MG63 (cell line): ENCODE results near the gene ANKRD34C. TPM values are rescaled to one million over a fixed set of nuclear protein-coding genes. Genes with fewer than 3 reads are reported as not detected.

ENCODE experiments used
- DNase-seq: peaks from one replicate; pipeline ENCODE4 v3.0.0-alpha.2; 2020
- H3K27me3 ChIP-seq: fragments of 250-450 bp; sonication (Bioruptor Pico); 2 replicates; pipeline ENCODE4 v1.5.1; 2020; ENCODE audit warnings: mild to moderate bottlenecking, moderate library complexity
- H3K36me3 ChIP-seq: fragments of 250-450 bp; sonication (Bioruptor Pico); 2 replicates; pipeline ENCODE4 v1.5.1; 2020; ENCODE audit warnings: mild to moderate bottlenecking, moderate library complexity
- H3K4me3 ChIP-seq: fragments of 250-450 bp; sonication (Bioruptor Pico); 2 replicates; pipeline ENCODE4 v1.5.1; 2020; ENCODE audit warnings: mild to moderate bottlenecking, moderate library complexity
- H3K9me3 ChIP-seq: fragments of 250-450 bp; sonication (Bioruptor Pico); 2 replicates; pipeline ENCODE4 v1.5.1; 2020; ENCODE audit warnings: mild to moderate bottlenecking, moderate library complexity
- total RNA-seq: library from RNA; depleted of rRNA; stranded (reverse); fragments of >200 nt; shearing (Covaris generic); gene quantifications from 2 replicates; pipeline ENCODE4 v1.2.3, GENCODE V29; 2014; ENCODE audit warnings: low replicate concordance; rRNA removed

The ANKRD34C gene
- total RNA-seq = not detected in 2 replicates

DNA sequence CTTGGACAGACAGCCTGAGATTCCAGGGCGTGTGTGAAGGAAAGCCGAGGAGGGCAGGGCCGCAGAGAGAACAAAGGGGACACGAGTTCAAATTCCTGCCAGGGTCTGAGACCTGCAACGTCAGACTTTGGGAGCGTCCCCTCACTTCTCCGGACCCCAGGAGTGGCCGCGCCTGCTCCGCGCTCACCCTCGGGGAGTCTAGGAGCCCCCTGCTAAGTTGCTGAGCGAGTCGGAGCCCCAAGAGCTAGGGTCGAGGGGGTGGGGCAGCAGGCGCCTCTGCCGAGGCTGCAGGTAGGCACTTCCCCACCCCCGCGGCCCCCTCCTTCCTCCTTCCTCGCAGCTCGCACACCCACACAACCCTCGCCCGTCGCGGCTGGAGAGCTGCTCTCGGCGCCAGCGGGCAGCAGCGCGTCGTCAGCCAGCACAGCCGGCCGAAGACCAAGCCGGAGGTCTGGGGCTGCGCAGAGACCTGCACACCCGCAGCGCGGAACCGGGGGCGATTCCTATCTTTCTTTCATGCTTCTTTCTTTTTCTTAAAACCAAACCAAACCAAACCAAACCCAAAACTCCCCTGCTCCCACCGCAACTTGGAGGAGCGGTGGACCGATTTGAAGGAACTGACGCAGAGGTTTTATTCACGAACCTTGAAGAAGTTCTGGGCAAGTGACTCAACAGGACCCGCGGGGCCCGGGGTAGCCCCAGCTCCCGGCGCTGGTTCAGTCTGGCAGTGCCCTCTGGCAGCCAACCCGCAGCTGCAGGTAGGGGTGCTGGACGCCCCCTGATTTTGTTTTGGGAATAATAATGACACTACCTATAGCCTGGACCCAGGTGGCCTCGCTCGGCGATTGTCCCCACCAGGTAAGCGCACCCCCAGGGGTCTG lies at the start of gene ANKRD34C:
TSS of gene ANKRD34C (plus strand) at position 352 of the 881 bp plus-strand sequence. CDS start 10,563 bp downstream, outside the sequence.
- H3K4me3 ChIP-seq = no peak within 1 kb of the TSS
- DNase-seq = no peak
- peaks cover 50% of the 10 kb centered on the region for H3K27me3 ChIP-seq
- no peaks in the 10 kb centered on the region for H3K36me3 ChIP-seq
- H3K9me3 ChIP-seq = peaks cover 3% of the 10 kb centered on the region; the same call in 1 of the 2 replicates

DNA sequence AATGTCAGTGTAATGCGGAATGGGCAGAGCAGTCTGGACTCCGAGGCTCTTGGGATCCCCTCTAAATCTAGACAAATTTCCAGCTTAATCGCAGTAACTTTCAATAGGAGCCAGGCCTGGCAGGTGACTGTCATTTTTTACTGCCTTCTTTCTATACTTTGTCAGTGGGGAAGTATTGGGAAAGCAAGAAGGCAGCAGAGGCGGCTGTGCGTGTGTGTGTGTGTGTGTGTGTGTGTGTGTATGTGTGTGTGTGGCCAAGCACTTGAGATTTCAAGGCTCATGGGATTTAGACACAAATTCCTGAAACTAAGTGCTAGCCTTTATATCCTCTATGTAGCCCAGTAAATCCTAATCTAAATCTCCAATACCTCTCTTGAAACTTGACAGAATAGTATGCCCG lies 49.3 kb upstream of the ANKRD34C start:
- Histone ChIP-seq H3K4me3 (no peak overlapping the region), H3K9me3 (peaks cover 6% of the 10 kb centered on the region), H3K36me3 (no peaks in the 10 kb centered on the region), H3K27me3 (peaks cover 3% of the 10 kb centered on the region; the same call in 1 of the 2 replicates)
- no peak for DNase-seq

DNA sequence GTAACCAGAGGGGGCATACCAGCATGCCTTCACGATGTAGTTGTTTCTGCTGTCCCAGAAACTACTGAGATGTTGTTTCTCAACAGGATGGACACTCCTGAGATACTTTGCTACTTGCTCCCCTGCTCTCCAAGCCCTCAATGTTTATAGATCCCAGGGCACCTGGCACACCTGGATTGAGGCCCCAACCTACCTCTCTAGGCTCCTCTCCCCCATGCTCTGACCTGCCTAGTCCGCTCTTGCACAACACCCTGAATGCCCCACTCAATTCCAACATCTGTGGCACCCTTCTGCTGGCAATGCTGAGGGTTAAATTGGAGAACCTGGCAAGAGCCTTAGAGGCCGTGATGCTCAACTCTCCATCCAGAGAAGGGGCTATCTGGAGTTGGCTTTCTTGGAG lies 42.5 kb upstream of the ANKRD34C start:
- no peak overlapping the region for H3K4me3 ChIP-seq
- no peaks in the 10 kb centered on the region for H3K36me3 ChIP-seq

DNA sequence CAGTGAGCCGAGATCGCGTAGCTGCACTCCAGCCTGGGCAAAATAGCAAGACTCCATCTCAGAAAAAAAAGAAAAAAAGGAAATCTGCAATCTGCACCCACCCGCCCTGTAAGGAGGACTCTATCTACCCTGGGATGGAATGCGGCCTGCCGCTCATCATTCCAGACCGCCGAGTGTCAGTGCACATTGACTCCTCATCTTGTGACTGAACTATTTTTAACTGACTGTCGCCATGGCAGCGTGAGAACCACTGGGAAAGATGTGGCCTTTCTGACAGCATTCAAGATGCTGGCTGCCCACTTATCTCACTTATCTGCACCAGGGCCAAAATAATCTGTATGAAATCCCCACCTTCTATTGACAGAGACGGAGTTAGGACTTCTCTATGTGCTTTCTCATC lies 38.8 kb upstream of the ANKRD34C start:
- DNase-seq = no peak
- Histone ChIP-seq H3K9me3 (no peaks in the 10 kb centered on the region), H3K4me3 (no peak overlapping the region), H3K36me3 (no peaks in the 10 kb centered on the region), H3K27me3 (no peaks in the 10 kb centered on the region; the same call in 1 of the 2 replicates)

More for the DNA sequence above, 42.5 kb upstream of the ANKRD34C start:
- peaks cover 3% of the 10 kb centered on the region for H3K27me3 ChIP-seq
- H3K9me3 ChIP-seq = no peaks in the 10 kb centered on the region
- no peak for DNase-seq

DNA sequence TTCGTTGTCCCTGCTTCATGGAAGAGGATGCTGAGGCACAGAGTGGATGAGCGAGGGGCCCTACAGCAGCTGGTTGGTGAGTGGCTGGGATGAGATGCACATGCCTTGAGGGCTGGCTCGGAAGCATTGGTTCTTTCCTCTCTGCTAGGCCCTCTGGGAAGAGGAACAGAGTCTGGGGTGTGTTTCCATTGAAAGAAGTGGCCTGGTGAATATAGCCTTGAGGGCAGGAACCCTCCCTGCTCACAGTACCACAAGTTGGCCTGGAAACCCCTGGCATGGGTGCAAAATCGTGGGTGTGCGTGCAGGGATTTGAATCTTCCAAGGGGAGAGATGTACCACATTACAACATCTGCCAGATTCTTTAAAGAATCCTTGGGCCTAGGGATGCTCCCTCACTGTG lies 37.6 kb upstream of the ANKRD34C start:
- Histone ChIP-seq H3K36me3 (no peaks in the 10 kb centered on the region), H3K4me3 (no peak overlapping the region), H3K9me3 (no peaks in the 10 kb centered on the region), H3K27me3 (no peaks in the 10 kb centered on the region; the same call in 1 of the 2 replicates)
- DNase-seq = no peak

DNA sequence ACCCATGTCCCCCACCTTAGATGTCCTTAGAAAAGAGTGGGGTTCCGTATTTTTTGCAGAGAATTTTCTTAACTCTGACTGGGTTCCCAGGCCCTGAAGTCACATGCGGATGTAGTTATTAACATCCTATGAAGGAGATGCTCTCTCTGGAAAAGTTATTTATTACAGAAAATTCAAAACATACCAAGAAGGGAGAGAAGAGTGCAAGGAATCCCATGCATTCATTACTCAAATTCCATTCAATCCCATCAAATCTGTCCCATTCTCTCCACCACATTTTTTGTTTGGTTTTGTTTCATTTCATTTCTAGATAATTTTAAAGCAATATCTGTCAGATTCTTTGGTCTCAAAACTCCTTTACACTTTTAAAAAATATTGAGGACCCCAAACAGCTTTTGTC lies 34.3 kb upstream of the ANKRD34C start:
- DNase-seq = no peak
- no peaks in the 10 kb centered on the region for H3K9me3 ChIP-seq
- H3K27me3 ChIP-seq = peaks cover 21% of the 10 kb centered on the region
- H3K36me3 ChIP-seq = no peaks in the 10 kb centered on the region
- no peak overlapping the region for H3K4me3 ChIP-seq

DNA sequence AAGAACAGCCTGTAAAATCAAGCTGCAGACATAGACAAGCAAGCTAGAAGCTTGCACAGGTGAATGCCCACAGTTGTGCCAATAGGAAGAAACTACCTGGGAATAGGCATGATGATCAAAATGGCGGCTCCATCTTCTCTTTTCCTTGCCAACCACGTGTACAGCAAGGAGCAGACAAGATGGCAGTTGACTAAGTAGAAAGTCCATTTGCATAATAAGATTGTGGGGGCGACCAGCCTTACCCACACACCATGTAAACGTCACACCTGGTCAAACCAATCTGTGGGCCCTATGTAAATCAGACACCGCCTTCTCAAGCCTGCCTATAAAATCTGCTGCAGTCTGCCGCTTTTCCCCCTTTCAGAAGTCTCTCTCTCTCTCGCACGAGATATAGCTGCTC lies 25.1 kb upstream of the ANKRD34C start:
- no peak overlapping the region for H3K4me3 ChIP-seq
- no peaks in the 10 kb centered on the region for H3K36me3 ChIP-seq
- no peaks in the 10 kb centered on the region for H3K9me3 ChIP-seq
- no peak for DNase-seq
- H3K27me3 ChIP-seq = peaks cover 32% of the 10 kb centered on the region

DNA sequence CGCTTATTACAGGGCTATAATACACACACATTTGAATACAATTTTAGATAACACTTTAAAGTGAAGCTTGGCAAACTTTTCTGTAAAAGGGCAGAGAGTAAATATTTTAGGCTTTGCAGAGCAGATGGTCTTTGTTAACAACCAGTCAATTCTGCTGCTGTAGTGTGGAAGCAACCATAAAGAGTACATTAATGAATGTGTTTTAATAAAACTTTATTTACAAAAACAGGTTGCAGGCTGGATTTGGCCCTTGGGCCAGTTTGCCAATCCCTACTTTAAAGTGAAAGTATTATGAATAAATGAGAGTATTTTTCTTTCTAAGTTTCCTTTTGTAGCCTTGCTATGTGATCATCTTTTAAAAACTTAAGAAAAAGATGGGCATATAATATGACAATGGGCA lies 20.7 kb upstream of the ANKRD34C start:
- H3K9me3 ChIP-seq = no peaks in the 10 kb centered on the region
- no peak overlapping the region for H3K4me3 ChIP-seq
- H3K27me3 ChIP-seq = peaks cover 29% of the 10 kb centered on the region; the same call in 1 of the 2 replicates
- no peak for DNase-seq
- H3K36me3 ChIP-seq = no peaks in the 10 kb centered on the region

DNA sequence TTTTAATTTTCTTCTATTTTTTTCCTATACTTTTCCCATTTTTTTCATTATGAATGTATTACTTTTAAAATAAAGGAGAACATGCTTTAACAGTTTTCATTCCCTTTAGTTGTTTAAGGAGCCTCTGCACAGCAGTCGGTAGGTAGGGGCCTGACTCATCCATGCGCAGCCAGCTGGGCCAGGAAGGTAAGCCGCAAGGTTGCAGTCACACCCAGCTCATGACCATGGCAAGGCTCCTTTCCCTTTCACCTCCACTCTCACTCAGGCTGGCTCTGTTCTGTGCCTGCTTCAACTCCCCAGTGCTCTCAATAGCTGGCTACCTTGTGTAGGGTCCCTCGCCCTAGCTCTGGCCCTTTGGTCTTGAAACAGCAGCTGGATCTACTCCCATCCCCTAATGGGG lies 17.4 kb upstream of the ANKRD34C start:
- Histone ChIP-seq H3K36me3 (no peaks in the 10 kb centered on the region), H3K27me3 (peaks cover 30% of the 10 kb centered on the region), H3K4me3 (no peak overlapping the region), H3K9me3 (no peaks in the 10 kb centered on the region)
- no peak for DNase-seq

DNA sequence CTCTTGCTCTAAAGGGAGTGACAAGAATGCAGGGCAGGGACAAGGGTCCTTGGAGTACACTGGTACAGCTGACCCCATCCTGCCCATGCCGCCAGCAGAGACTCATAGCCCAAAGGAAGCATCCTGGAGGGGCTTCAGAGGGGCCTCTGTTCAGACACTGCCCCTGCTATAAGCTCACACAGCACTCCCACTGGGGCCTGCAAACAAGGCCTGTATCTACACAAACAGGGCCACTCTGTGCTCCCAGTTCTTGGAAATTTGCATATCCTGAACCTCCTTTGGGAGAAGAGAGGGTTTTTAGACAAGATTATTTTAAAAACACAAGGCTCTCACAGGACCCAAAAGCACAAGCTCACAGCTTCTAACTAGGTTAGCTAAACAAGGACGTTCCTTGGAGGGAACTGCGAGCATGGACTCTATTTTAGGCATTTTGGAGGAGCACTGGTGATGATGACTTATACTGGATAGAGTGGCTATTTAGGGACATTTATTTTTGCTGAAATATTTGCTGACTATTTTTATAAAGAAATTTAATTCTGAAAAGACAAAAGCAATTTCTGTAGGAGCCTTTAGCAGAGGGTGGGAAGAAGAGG lies 16.4 kb upstream of the ANKRD34C start:
- no peaks in the 10 kb centered on the region for H3K9me3 ChIP-seq
- H3K4me3 ChIP-seq = no peak overlapping the region
- no peak for DNase-seq
- no peaks in the 10 kb centered on the region for H3K36me3 ChIP-seq
- H3K27me3 ChIP-seq = peaks cover 28% of the 10 kb centered on the region

DNA sequence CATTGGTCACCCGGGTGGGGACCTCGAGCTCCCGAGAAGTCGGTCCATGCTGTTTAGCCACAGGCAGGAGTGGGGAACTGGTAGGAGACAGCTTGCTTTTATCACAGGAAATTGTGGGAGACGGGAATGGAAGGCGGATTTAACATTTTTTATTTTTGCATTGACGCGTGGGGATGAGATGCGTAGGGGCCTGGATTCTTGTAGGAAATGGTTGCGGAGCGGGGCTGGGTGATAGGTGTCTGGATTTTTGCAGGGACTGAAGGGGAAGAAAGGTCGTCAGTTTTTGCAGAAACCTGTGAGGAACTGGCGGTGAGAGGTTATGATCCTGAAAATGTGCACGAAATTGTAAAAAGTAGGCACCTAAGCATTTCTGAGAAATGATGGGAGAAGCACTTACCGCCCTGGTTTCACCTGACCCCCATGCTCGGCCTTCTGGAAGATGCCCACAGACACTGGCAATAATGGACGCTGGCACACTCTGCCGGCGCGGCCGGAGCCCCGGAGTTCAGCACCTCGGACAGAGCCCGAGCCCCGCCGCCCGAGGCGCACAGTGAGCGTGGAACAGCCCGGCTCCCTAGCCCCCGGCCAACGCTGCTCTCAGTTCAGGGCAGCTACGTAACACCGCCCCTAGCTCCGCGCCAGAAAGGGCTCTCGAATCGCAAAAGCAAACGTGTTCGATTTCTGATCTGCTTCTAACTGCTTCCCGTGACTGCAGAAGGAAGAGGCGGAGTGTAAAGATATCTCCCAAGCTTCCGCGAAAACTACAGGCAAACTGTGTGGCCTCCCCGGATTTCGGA lies 928 bp downstream of the ANKRD34C start:
- H3K36me3 ChIP-seq = no peaks in the 10 kb centered on the region
- H3K4me3 ChIP-seq = no peak overlapping the region
- peak; percentile 41 for DNase-seq
- H3K9me3 ChIP-seq = peaks cover 3% of the 10 kb centered on the region; the same call in 1 of the 2 replicates
- H3K27me3 ChIP-seq = peaks cover 46% of the 10 kb centered on the region

DNA sequence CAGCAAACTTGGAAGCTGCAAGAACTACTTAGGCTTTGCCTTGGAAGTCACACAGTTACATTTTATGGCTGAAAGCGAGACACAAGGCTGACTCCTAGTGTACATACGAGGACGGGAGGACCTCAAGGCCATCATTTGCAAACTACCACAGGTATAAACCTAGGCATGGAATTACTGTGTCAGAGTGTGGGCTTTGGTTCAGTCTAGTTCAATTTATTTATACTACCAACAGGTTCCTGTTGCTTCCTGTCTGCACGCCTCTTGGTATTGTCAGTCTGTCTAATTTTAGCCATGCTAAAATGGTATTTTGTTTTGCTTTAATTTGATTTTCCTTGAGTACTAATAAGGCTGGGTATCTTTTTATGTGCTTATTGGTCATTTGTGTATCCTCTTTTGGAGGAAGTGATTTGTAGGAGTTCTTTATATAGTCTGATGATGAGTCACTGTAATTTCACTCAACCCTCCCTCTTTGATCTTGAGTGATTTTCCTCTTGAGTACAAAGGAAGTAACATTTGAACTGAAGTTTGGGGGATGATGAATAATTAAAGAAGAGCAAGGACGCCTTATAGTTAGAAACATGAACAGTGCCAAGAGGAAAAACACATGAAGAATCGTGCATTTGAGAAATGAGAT lies 8.2 kb downstream of the ANKRD34C start:
- DNase-seq = no peak
- Histone ChIP-seq H3K9me3 (no peaks in the 10 kb centered on the region; the same call in 1 of the 2 replicates), H3K36me3 (no peaks in the 10 kb centered on the region), H3K4me3 (no peak overlapping the region), H3K27me3 (peaks cover 22% of the 10 kb centered on the region)

DNA sequence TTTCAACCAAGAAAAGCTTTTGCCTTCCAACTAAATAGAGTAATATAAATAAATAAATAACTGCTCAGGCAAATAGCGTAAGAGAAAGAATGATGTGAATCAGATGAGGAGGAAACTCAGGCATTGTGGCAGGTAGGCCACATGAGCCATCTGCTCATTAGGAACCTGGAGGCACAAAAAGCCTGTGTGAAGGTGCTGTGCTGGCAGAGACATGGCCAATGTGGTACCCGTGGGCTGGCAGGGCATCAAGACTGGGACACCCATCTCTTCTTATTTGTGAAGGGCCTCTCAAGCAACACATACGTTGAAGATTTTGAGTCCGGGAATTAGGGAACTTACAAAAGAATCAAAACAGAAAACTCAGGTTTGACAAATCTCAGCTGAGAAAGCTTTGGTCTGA lies 9.5 kb downstream of the ANKRD34C start:
- DNase-seq = no peak
- no peaks in the 10 kb centered on the region for H3K9me3 ChIP-seq
- H3K4me3 ChIP-seq = no peak overlapping the region
- no peaks in the 10 kb centered on the region for H3K36me3 ChIP-seq
- H3K27me3 ChIP-seq = peaks cover 18% of the 10 kb centered on the region

DNA sequence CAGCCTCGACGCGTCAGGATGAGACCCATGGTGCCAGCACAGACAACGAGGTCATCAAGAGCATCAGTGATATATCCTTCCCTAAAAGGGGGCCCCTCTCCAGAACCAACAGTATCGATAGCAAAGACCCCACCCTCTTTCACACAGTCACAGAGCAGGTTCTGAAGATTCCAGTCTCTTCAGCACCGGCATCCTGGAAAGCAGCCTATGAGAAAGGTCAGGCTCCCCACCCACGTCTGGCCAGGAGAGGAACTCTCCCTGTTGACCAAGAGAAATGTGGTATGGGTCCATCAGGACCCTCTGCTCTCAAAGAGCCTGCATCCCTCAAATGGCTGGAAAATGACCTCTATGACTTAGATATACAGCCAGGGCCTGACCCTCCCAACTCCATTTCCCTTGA lies 11.6 kb downstream of the ANKRD34C start:
- Histone ChIP-seq H3K36me3 (no peaks in the 10 kb centered on the region), H3K9me3 (no peaks in the 10 kb centered on the region), H3K27me3 (peaks cover 36% of the 10 kb centered on the region), H3K4me3 (no peak overlapping the region)
- DNase-seq = no peak

DNA sequence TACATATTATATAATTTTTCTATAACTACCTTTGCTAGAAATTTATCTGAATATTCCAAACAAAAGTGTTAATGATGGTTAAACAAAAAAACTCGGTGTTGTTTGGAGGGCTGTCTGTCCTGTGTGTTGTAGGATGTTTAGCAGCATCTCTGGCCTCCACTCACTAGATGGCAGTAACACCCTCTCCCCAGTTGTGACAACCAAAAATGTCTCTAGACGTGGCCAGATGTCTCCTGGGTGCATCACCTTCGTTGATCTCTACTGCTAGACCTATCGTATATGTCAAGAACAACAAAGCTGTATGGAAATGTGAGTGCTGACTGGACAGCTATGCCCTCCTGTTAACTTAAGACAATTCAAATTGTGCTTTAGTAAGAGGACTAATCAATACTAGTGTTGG lies 14.1 kb downstream of the ANKRD34C start:
- H3K4me3 ChIP-seq = no peak overlapping the region
- peaks cover 51% of the 10 kb centered on the region for H3K27me3 ChIP-seq
- H3K9me3 ChIP-seq = 0 out of 2 replicates have a peak, but pooled peaks cover 2% of the 10 kb centered on the region
- no peaks in the 10 kb centered on the region for H3K36me3 ChIP-seq
- no peak for DNase-seq

DNA sequence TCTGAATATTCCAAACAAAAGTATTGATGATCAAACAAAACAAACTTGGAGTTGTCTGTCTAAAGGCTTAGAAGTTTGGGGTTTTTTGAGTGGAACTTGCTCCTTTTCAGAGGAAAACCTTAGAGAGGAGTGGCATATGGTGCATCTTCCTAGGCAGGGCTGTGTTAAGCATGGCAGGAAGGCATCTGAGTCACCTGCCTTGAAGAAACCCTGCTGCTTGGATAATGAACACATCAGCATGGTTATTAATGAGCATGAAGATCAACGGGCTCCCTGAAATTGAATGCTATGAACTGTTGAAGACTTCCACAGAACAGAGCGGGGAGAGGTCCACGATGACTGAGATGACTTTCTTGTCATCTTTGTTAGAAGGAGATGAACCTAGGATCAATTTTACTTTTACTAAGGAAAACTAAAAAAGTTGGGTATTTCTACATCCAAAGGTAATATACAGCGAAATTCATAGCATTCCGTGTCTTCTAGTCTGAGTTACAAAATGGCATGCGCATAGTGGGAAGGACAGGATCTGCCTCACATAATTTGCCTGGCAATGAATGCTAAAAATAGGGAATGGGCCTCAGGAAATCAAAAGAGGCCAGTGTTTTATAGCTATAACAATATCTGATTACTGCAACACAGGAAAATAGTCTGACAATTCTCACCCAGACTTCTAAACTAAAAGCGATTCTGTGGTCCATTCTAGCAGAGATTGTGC lies 16.8 kb downstream of the ANKRD34C start:
- 0 out of 2 replicates have a peak, but pooled peaks cover 2% of the 10 kb centered on the region for H3K9me3 ChIP-seq
- no peak overlapping the region for H3K4me3 ChIP-seq
- no peaks in the 10 kb centered on the region for H3K36me3 ChIP-seq
- no peak for DNase-seq
- H3K27me3 ChIP-seq = peaks cover 63% of the 10 kb centered on the region
